ENCODE results near the gene GPRIN3. TPM values are rescaled to one million over a fixed set of nuclear protein-coding genes. Genes with fewer than 3 reads are reported as not detected.

The GPRIN3 gene
- total and polyA plus RNA-seq, 10 of the 15 experiments (the other 5 are each of a cell fraction or from before 2014, with no cell fraction given): under 0.01 to 0.05 (median 0.01) TPM; not detected in 6

- ATAC-seq: no peak
- ChIA-PET SMC1A (ENCODE audit: uncharacterized antibody, unreplicated experiment) (no interaction called here), RAD21 (ENCODE audit: unreplicated experiment) (no interaction called here), CTCF (no interaction called here), POLR2A (no interaction called here)
- DNase-seq (ENCODE audit: low read depth, low spot score): no peak
- WGBS (ENCODE audit: insufficient coverage, insufficient replicate concordance, low lambda C conversion rate, missing lambda C conversion rate): 2% methylated on average over 4 of the region's 4 CpGs
- in situ Hi-C loops (cut with MboI) (no loop called here), intact Hi-C loops (cut with micrococcal nuclease; ENCODE audit: unreplicated experiment) (no loop called here)
- no peak for FAIRE-seq
- Histone ChIP-seq H3K4me3 (no peak overlapping the region), H3K4me1 (ENCODE audit: control insufficient read depth, insufficient read depth, low read length) (no peaks in the 10 kb centered on the region), H3K9ac (ENCODE audit: control insufficient read depth, insufficient read depth, low read length) (no peak overlapping the region), H3K27ac (ENCODE audit: control insufficient read depth, insufficient read depth) (no peak overlapping the region), H3K27me3 (replicated peaks in 1 of 2; ENCODE audit: control insufficient read depth in 2 of 2, insufficient read depth in 2 of 2, low read length in 1 of 2) (no peaks in the 10 kb centered on the region; a peak in 1 of 4 replicates), H2AFZ (ENCODE audit: control insufficient read depth, low read depth, low read length) (no peak overlapping the region), H3K79me2 (ENCODE audit: control insufficient read depth, insufficient read depth, low read length) (no peaks in the 10 kb centered on the region), H3K36me3 (ENCODE audit: control insufficient read depth in 2 of 2, insufficient read depth in 2 of 2, low read length in 1 of 2) (no peaks in the 10 kb centered on the region), H4K20me1 (ENCODE audit: control insufficient read depth, insufficient read depth) (no peaks in the 10 kb centered on the region), H3K9me3 (replicated peaks; ENCODE audit: control insufficient read depth, insufficient read depth, low read length) (no peaks in the 10 kb centered on the region), H3K4me2 (ENCODE audit: control insufficient read depth, insufficient read depth) (no peak overlapping the region)
- TF ChIP-seq RAD21 (IDR thresholded peaks at IDR 0.05; ENCODE audit: insufficient read depth, low read depth, low read length) (no peak), ATF2 (IDR thresholded peaks at IDR 0.05; ENCODE audit: low read length) (no peak), CEBPB (IDR thresholded peaks at IDR 0.05; ENCODE audit: borderline replicate concordance in 1 of 2, low read depth in 2 of 2, low read length in 2 of 2) (no peak), POLR2A (IDR thresholded peaks at IDR 0.05; ENCODE audit: low read depth, low read length) (no peak), NKRF (conservative IDR thresholded peaks at IDR 0.05) (no peak), GABPA (IDR thresholded peaks at IDR 0.05; ENCODE audit: low read depth) (no peak), YY1 (IDR thresholded peaks at IDR 0.05; ENCODE audit: low read depth, low read length) (no peak), RAD51 (IDR thresholded peaks at IDR 0.05) (no peak), CHD4 (IDR thresholded peaks at IDR 0.05) (no peak), IKZF2 (IDR thresholded peaks at IDR 0.05) (no peak), ZSCAN29 (IDR thresholded peaks at IDR 0.05) (no peak), NFYB (IDR thresholded peaks at IDR 0.05; ENCODE audit: insufficient read depth, low read depth, low read length) (no peak), CREM (IDR thresholded peaks at IDR 0.05; ENCODE audit: low read depth) (no peak), TARDBP (IDR thresholded peaks at IDR 0.05; ENCODE audit: borderline replicate concordance) (no peak), NRF1 (conservative IDR thresholded peaks at IDR 0.05; ENCODE audit: low read depth, low read length) (no peak)
- TF ChIP-seq, protein P1, sequence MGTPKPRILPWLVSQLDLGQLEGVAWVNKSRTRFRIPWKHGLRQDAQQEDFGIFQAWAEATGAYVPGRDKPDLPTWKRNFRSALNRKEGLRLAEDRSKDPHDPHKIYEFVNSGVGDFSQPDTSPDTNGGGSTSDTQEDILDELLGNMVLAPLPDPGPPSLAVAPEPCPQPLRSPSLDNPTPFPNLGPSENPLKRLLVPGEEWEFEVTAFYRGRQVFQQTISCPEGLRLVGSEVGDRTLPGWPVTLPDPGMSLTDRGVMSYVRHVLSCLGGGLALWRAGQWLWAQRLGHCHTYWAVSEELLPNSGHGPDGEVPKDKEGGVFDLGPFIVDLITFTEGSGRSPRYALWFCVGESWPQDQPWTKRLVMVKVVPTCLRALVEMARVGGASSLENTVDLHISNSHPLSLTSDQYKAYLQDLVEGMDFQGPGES (IDR thresholded peaks at IDR 0.05): no peak
- BruUV-seq (replicated peaks): no TSS peak
These were observed 94.3 kb downstream of the GPRIN3 start for GRCh38 chr4:89213382-89213701.
